ENCODE results near the gene ARL3. TPM values are rescaled to one million over a fixed set of nuclear protein-coding genes. Genes with fewer than 3 reads are reported as not detected.

Gene ARL3
- total and polyA plus RNA-seq, 12 donors = 5.0 to 17.8 (median 13.6) TPM

DNA sequence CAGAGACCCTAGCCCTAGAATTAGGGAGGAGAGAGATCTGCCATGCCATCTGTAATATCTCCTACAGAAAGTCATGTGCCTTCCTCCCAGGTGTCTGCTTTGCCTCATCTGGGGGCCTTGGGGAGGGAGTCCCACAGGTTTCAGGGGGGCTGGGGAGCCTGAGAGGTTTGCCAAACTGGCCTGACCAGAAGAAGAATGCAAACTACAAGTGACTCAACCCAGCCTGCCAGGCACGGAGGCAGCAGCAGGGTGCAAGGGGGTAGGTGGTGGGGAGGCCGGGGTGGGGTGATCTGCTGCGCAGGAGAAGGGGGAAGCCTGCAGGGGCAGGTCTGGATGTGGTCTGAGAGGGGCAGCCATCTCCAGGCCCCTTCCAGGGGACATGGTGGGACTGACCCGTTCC lies 79.5 kb downstream of the ARL3 start:
- H3K36me3 ChIP-seq = peaks cover 0 to 19% (median 0%) of the 10 kb centered on the region in 9 donors
- no peak for DNase-seq
- no peaks in the 10 kb centered on the region for H3K27me3 ChIP-seq
- peaks cover 24 to 56% (median 30%) of the 10 kb centered on the region in 9 donors for H3K4me1 ChIP-seq
- no peak for TF ChIP-seq CTCF (IDR thresholded peaks at IDR 0.05)
- 70 to 76% methylated on average over 4 of the region's 4 CpGs for WGBS, 2 donors
- ATAC-seq = no peak
- H3K4me3 ChIP-seq = no peak overlapping the region
- H3K9me3 ChIP-seq = no peaks in the 10 kb centered on the region
- intact Hi-C loops (cut with DNase I) = loop anchor here in 1 of 10 donors (5.0 kb wide), 1 partner anchor 32 kb away; no protein-coding TSS in a partner anchor
- peak overlapping the region in 5 of 10 donors; percentile 4 to 82 (median 28) for H3K27ac ChIP-seq

DNA sequence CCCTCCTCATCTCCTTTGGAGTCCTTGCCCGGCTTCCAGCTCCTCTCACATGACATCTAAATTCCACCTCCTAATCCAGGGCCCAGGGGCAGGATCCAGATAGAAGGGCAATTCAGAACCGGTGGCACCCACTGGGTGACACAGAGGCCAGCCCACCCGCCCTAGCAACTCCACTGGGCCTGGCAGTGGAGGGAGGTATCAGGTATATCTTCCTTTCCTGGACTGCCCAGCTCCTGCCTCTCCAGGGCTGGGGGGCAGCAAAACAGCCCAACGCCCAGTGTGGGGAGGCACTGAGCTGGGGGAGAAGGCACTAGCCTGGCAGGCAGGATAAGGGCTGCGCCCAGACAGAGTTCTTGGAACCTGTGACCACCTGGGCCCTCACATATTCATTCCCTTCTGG lies 80.3 kb downstream of the ARL3 start:
- Histone ChIP-seq H3K9me3 (no peaks in the 10 kb centered on the region), H3K27me3 (no peaks in the 10 kb centered on the region), H3K4me1 (peaks cover 24 to 65% (median 39%) of the 10 kb centered on the region in 9 donors), H3K36me3 (peaks cover 0 to 19% (median 0%) of the 10 kb centered on the region in 9 donors), H3K4me3 (no peak overlapping the region), H3K27ac (peak overlapping the region in 9 of 10 donors; percentile 53 to 88 (median 79))
- intact Hi-C loops (cut with DNase I) = no loop called here
- ATAC-seq (peak in 3 of 8 donors; percentile 8 to 29 (median 9)), DNase-seq (no peak)
- no peak for TF ChIP-seq CTCF (IDR thresholded peaks at IDR 0.05)
- WGBS, 2 donors = 69 to 82% methylated on average over 5 of the region's 5 CpGs

- DNase-seq (no peak), ATAC-seq (peak in 5 of 8 donors; percentile 6 to 50 (median 25))
- intact Hi-C loops (cut with DNase I) = no loop called here
- no peak for TF ChIP-seq CTCF (IDR thresholded peaks at IDR 0.05)
- Histone ChIP-seq H3K27me3 (no peaks in the 10 kb centered on the region), H3K27ac (peak overlapping the region in 9 of 10 donors; percentile 53 to 88 (median 79)), H3K36me3 (peaks cover 0 to 19% (median 0%) of the 10 kb centered on the region in 9 donors), H3K4me1 (peaks cover 27 to 70% (median 44%) of the 10 kb centered on the region in 9 donors), H3K4me3 (no peak overlapping the region), H3K9me3 (no peaks in the 10 kb centered on the region)
- WGBS, 2 donors = 20 to 21% methylated on average over 6 of the region's 6 CpGs
These were observed 80.9 kb downstream of the ARL3 start for GRCh38 chr10:102633287-102633686.

- WGBS, 2 donors = 27 to 30% methylated on average over 5 of the region's 5 CpGs
These were observed 81.6 kb downstream of the ARL3 start for GRCh38 chr10:102632394-102633111.

More at GRCh38 chr10:102632394-102633111, 81.6 kb downstream of the ARL3 start:
- H3K9me3 ChIP-seq = no peaks in the 10 kb centered on the region
- peak overlapping the region in 9 of 10 donors; percentile 53 to 88 (median 79) for H3K27ac ChIP-seq
- no peak for DNase-seq
- ATAC-seq = peak; percentile 13 to 66 (median 40)
- TF ChIP-seq CTCF (IDR thresholded peaks at IDR 0.05) = no peak
- peaks cover 35 to 77% (median 52%) of the 10 kb centered on the region in 9 donors for H3K4me1 ChIP-seq
- H3K27me3 ChIP-seq = no peaks in the 10 kb centered on the region
- intact Hi-C loops (cut with DNase I) = no loop called here
- H3K4me3 ChIP-seq = no peak overlapping the region
- H3K36me3 ChIP-seq = peaks cover 0 to 19% (median 0%) of the 10 kb centered on the region in 9 donors

Measured in heart right ventricle (tissue), 16 donors.